ENCODE measurements around the gene MEGF6. TPM values are rescaled to one million over a fixed set of nuclear protein-coding genes. Genes with fewer than 3 reads are reported as not detected.

Gene MEGF6
- total RNA-seq, 1 donor from 2014 or later, result 5.3 TPM

- no peak for DNase-seq (ENCODE audit: low spot score in 2 of 2)
- no peak for FAIRE-seq
Measured at GRCh38 chr1:3498986-3499385, 112.3 kb downstream of the MEGF6 start.

- DNase-seq (ENCODE audit: low spot score in 2 of 2) (no peak), FAIRE-seq (no peak)
Measured at GRCh38 chr1:3498246-3498930, 112.9 kb downstream of the MEGF6 start.

GRCh38 chr1:3497521-3497920 is 113.8 kb downstream of the MEGF6 start:
- FAIRE-seq, result no peak

GRCh38 chr1:3496916-3497315 is 114.4 kb downstream of the MEGF6 start:
- DNase-seq (ENCODE audit: low spot score in 2 of 2), result no peak
- no peak for FAIRE-seq

More at GRCh38 chr1:3497521-3497920, 113.8 kb downstream of the MEGF6 start:
- no peak for DNase-seq (ENCODE audit: low spot score in 2 of 2)

GRCh38 chr1:3495776-3496745 is 115.2 kb downstream of the MEGF6 start:
- DNase-seq (ENCODE audit: low spot score in 2 of 2) (no peak), FAIRE-seq (no peak)

GRCh38 chr1:3494321-3495308 is 116.7 kb downstream of the MEGF6 start:
- no peak for DNase-seq (ENCODE audit: low spot score in 2 of 2)
- no peak for FAIRE-seq

- FAIRE-seq (no peak), DNase-seq (ENCODE audit: low spot score in 2 of 2) (no peak)
Measured at GRCh38 chr1:3492545-3493246, 118.6 kb downstream of the MEGF6 start.

- FAIRE-seq (no peak), DNase-seq (ENCODE audit: low spot score in 2 of 2) (peak; percentile 86 to 93)
Measured at GRCh38 chr1:3491291-3492246, 119.7 kb downstream of the MEGF6 start.

- no peak for DNase-seq (ENCODE audit: low spot score in 2 of 2)
- no peak for FAIRE-seq
Measured at GRCh38 chr1:3490046-3490745, 121.1 kb downstream of the MEGF6 start.

- FAIRE-seq (no peak), DNase-seq (ENCODE audit: low spot score in 2 of 2) (no peak)
Measured at GRCh38 chr1:3488432-3488831, 122.9 kb downstream of the MEGF6 start.

- DNase-seq (ENCODE audit: low spot score in 2 of 2), result no peak
- no peak for FAIRE-seq
Measured at GRCh38 chr1:3485016-3485415, 126.3 kb downstream of the MEGF6 start.

- no peak for FAIRE-seq
- DNase-seq (ENCODE audit: low spot score in 2 of 2), result peak; percentile 64 to 81
Measured at GRCh38 chr1:3483801-3484444, 127.4 kb downstream of the MEGF6 start.

GRCh38 chr1:3483380-3483779 is 127.9 kb downstream of the MEGF6 start:
- FAIRE-seq (no peak), DNase-seq (ENCODE audit: low spot score in 2 of 2) (no peak)

- no peak for FAIRE-seq
Measured at GRCh38 chr1:3482378-3482849, 128.9 kb downstream of the MEGF6 start.

GRCh38 chr1:3481836-3482375 is 129.4 kb downstream of the MEGF6 start:
- no peak for FAIRE-seq
- no peak for DNase-seq (ENCODE audit: low spot score in 2 of 2)

More at GRCh38 chr1:3482378-3482849, 128.9 kb downstream of the MEGF6 start:
- no peak for DNase-seq (ENCODE audit: low spot score in 2 of 2)

- no peak for DNase-seq (ENCODE audit: low spot score in 2 of 2)
- FAIRE-seq, result no peak
Measured at GRCh38 chr1:3481046-3481445, 130.3 kb downstream of the MEGF6 start.

- FAIRE-seq, result no peak
Measured at GRCh38 chr1:3480369-3480719, 131.0 kb downstream of the MEGF6 start.

More at GRCh38 chr1:3480369-3480719, 131.0 kb downstream of the MEGF6 start:
- no peak for DNase-seq (ENCODE audit: low spot score in 2 of 2)

Data from frontal cortex (tissue), 4 donors.